HG03432 (cell line): Measurements from ENCODE around the gene COL5A1.

Experiments used
- ATAC-seq: cut with Tn5 transposase; IDR thresholded peaks from one replicate; pipeline ENCODE4 v1.9.1; 2021; ENCODE audit warnings: mild to moderate bottlenecking, moderate library complexity; ENCODE audit not compliant: unreplicated experiment

The COL5A1 gene

DNA sequence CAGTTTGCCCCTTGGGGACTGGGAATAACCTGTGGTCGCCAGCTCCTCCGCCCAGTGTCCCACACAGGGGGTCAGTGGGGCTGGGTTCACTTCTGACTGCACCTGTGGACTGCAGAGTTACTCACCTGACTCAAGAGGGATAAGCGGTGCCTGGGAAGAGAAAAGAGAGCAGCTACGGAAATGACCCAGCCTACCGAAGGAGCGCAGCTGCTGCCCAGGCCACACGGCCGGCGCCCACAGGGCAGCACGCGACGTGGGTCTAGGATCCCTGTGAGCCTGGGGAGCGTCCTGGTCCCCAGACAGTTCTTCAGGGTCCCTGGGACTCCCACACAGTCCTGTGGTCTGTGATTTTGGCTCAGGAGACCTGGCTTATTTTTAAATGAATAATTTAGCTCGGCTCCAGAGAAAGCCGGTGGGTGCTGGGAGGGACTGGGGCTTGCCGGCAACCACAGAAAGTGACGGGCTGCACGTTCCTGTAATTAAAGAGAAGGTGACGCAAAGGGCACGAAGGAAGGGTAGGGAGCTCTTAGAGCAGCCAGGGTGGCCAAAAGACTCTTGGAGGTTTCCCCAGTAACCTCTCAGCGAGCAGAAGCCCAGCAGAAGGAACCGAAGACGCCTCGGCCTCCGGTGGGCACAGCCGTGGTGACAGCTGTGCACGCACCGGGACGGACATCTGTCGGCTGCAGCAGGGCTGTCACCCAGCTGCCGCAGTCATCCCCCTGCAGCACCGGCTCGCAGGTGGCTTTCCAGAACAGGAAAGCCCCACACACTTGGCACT is 141.5 kb downstream of the COL5A1 start:
- ATAC-seq: no peak

DNA sequence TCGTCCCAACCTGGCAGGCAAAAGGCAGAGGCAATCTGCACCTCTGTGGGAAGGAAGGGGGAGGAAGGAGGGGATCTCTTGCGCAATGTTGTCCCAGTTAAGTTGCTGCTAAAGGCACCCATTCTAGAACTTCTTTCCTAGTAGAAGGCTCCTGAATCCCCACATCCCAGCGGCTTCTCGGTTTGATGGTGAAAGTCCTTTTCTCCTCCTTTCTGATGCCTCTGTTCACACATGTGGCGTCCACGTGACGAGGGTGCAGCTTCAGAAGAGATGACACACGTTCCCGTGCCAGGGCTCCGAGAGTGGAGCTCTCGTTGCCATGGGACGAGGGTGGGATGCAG is 142.1 kb downstream of the COL5A1 start:
- ATAC-seq: no peak

DNA sequence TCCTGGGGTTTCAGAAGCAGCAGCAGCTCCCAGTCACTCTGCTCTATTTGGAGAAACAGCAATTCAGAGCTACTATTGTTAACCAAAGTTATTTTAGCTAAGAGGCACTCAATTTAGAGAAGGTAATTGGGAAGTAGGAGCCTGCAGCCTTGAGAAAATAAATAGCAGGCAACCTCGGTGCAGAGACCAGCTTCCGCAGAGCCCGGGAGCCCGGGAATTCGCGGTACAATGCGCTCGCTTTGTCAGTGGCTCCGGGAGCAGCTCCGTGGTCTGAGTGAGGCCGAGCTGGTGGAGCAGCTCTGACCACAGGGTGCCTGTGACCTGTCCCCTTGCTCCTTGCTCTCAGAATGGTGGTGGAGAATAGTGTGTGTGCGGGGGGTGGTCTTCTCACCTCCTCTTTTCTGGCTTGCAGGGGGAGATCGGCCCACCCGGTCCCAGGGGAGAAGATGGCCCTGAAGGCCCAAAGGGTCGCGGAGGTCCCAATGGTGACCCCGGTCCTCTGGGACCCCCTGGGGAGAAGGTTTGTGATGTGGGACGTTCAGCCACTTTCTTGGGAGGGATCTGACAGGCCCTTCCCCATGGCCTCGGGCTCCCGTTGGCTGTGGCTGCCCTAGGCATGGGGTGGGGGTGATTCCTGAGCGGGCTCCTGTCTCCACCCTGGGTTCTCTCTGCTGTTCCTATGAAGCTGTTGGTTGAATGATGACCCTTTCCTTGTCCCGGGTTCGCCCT is 143.1 kb downstream of the COL5A1 start:
- ATAC-seq: no peak

DNA sequence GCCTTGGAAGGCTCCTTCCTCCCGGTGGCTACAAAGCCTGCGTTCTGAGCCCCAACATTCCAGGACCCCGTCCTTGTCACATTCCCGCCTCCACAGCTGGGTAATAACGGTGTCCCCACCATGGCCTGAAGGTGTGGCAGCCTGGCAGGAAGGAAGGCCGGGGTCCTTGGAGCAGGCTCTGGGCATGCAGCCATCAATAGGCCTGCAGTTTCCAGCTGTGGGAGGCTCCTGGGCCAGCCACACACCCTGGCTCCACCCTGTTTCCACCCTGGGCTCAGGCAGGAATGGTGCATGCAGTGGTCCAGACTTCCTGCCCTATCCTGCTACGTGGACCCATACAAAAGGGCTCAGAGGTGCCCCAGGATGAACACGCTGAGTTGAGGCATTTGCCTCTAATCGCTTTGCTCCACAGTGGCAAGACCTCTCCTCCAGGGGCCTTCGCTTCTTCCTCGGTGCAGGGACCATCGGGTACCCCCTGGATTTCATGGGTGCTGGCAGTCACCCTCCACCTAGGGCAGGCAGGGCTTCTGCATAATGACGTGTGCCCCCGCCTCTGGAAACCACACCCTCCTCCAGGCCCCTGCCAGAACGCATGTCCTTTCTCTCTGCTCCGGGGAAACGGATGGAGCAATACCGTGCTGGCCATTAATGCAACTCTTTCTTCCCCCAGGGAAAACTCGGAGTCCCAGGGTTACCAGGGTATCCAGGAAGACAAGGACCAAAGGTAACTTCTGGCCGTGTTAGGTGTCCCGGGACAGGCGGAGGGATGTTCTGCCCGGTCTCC is 143.9 kb downstream of the COL5A1 start:
- ATAC-seq: no peak

DNA sequence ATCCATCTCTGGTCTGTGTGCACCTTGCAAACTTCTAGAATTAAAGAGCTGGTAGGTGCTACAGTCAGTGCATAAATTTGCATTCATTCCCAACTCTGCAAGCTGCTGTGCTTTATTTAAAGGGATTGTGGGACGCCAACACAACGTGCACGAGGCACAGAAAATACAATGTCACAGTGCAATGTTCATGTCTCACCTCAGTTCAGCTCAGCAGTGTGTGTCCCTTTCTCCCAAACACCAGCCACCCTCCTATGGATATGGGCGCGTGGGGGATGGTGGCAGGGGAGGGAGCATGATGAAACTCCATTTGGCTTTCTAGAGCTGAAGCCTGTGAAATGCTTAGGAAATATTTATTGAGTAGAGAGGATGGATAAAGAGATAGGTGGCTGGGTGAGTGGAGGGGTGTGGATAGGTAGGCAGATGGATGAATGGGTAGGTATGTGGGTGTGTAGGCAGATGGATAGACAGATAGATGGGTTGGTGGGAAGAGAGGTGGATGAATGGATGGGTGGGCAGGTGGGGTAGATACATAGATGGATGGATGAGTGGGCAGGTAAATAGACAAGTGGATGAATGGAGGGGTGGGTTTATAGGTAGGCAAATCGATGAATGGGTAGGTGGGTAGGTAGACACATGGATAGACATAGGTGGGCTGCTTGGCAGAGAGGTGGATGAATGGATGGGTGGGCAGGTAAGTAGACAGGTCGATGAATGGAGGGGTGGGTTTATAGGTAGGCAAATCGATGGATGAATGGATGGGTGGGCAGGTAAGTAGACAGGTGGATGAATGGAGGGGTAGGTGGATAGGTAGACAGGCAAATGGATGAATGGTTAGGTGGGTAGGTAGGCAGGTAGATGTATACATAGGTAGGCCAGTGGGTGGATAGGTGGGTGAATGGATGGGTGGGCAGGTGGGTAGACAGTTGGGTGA is 146.3 kb downstream of the COL5A1 start:
- ATAC-seq: no peak

DNA sequence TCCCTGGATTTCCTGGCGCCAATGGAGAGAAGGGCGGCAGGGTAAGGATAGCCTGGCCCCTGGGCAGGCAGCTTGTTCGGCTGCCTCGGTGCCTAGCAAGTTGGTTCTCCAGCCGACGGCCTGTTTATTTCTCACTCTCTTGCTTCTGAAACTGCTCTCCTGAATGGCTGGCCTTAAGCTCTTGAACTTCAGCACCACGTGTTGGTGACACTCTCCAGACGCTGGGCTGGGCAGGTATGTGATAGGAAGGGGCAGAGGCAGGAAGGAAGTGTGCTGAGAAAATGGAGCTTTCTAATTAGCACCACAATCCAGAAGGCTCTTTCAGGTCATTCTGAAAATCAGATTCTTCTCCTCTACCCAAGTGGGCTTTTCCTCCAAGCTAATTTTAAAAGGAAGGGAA is 147.6 kb downstream of the COL5A1 start:
- no peak for ATAC-seq

DNA sequence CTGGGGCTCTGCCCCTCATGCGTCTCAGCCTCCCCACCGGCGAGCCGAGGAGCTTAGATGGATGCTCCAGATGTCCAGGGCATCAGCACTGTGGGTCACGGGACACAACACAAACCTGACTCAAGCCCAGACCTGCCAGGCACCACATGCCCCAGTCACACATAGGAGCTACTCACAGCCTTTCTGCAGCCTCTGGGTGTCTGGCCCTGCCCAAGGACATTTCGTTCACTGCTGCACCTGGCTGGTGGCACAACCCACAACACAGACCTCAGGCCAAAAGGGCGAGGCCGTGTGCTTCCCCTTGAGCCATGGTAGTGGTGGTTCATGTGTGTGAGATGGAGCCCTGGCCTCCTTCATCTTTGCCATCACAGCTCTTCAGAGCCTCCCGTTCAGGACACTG is 149.4 kb downstream of the COL5A1 start:
- no peak for ATAC-seq

DNA sequence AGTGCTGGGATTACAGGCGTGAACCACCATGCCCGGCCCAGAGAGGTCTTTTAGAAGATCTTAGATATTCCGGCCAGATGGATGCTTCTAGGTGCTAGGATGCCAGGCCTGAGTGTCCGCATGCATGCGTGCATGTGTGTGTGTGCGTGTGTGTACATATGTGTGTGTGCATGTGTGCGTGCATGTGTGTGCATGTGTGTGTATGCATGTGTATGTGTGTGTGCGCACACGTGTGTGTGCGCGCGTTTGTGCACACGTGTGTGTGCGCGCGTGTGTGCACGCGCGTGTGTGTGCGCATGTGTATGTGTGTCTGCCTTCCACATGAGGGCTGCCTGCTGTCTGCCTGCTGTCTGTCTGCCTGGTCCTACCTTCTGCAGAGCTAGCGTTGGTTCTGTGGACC is 151.0 kb downstream of the COL5A1 start:
- no peak for ATAC-seq

DNA sequence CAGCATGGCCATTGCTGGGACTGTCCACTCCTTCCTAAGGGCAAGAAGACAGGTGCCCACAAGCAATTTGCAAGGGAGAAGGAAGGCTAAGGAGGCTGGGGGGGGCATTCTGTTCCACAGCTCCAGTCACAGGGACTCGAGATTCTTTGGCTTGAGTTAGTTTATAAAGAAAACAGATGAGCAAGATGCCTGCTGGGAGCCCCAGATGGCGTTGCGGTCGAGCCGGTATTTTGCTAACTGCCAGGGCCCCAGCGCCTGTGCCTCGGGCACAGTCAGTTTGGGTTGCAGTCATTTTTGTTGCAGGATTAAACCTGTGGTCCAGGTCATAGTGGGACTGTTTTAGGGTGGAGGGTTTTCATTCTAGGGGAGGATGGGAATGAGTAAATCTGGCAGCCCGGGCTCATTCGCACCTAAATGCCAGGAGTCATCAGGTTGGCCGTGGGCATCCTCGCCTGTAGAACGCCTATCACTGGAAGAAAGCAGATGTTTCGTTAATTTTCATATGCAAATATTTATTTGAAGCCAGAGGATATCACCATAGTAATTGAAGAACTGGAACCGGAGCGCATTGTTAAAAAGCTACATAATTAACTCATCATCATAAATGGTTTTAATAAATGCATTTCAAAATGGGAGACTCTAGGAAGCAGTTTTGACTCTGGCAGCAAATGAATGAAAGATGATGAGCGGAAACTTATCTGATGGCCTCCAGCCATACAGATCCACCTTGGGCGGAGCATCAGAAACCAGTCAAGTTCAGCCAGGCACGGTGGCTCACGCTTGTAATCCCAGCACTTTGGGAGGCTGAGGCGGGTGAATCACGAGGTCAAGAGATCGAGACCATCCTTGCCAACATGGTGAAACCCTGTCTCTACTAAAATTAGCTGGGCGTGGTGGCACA is 151.9 kb downstream of the COL5A1 start:
- no peak for ATAC-seq

DNA sequence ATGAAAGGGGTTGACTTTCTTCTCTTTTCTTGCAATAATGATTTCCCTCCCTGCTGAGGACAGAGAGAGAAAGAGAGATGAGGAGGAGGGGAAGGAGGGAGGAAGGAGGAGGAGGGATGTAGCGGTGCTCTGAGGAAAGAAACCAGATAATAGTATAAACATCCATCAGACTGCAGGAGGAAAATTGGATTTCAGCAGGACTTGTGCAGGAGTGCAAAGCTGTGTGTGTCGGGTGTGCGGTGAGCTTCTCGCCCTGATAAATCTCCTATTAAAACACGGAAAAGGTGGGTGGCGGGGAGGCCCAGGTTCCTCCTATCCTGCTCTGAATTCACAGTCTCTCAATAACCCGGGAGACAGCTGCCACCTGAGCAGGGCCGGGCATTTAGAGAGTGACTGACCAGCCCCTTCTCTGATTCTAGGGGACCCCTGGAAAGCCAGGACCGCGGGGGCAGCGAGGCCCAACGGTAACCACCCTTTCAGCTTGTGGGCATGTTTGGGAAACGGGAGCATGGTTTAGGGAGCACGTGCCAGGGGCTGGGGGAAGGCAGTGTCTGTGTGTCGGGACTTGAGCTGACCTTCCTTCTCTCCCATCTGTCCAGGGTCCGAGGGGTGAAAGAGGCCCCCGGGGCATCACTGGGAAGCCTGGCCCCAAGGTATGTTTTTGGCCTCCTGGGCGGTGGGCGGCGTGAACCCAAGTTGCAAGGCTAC is 153.2 kb downstream of the COL5A1 start:
- ATAC-seq: no peak

DNA sequence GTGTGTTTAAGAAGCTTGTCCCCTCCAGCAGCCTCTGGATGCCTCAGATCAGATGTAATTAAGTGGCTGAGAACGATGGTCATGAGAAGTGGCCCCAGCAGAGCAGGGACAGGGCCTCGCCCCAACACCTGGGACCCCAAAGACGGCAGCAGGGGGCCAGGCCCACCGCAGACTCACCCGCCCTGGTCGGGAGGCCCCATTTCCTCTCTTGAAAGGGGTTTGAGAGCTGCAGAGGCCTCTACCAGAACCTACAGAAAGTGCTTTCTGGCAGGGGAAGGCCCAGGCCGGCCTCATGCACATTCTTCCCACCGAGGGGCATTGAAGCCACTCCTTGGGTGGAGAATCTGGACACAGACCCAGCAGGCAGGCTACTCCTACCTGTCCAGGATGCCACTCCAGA is 153.8 kb downstream of the COL5A1 start:
- no peak for ATAC-seq

DNA sequence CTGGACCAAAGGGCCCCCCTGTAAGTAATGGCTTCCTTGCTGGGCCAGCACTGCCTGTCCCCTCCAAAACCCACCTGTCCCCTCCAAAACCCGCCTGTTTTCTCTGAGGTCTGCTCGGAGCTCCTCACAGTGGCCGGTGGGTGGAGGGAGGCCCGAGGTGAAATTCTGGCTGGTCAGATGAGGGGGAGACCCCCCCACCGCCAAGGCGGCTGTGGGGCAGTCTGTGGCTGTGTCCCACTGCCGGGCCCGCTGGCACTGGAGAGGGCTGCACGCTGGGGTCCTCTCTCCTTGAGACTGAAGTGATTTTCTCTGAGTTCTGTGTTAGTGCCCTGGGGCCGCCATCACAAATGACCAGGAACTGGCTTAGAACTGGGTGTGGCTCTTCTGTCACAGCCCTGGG is 155.3 kb downstream of the COL5A1 start:
- ATAC-seq: no peak

DNA sequence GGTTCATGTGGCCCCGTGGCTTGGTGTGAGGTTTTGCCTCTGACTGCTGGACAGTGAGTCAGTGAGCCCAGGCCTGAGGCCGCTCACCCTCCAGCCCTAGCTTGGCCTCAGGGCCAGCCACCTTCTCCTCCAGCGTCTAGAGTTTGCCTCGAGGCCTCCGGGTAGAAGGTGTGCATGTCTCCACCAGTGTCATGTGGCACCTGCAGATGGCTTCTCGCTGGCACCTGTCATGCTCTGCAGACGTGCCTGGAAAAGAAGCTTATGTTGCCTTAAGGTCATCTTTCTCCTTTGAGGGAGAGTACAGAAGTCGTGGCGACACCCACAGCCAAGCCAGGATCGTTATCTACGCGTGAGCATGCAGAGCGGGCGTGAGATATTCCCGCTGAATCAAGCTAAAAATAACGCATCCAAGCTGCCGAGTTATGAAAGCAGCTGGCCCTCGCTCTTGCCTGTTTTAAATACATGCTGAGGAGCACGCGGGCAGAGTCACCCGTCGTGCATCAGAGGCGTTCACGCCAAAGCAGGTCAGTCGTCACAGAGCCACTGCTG is 159.3 kb downstream of the COL5A1 start:
- no peak for ATAC-seq

DNA sequence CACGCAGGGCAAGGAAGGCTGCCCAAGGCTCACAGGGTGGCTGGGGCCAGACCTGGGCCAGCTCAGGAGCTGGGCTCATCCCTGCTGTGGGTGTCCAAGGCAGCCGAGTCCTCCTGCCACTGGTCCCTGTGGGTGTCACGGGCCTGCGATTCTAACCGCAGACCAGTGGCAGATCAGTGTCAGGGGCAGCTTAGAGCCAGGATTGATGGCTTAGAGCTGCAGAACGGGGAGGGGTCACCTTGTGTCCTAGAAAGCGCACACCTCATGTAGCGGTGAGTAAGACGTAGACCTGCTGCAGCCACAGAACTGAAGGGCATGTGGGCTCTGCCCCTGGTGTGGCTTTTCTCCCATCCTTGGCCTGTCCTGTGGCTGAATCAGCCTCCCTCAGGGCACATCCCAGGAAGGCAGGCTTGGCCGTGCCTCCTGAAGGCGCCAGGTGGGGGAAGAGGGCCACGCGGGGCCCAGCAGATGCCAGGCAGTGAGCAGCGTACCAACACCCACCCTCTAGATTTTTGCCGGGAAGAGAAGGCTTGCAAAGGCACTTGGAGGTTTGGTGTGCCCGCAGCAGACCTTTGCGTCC is 160.7 kb downstream of the COL5A1 start:
- no peak for ATAC-seq

DNA sequence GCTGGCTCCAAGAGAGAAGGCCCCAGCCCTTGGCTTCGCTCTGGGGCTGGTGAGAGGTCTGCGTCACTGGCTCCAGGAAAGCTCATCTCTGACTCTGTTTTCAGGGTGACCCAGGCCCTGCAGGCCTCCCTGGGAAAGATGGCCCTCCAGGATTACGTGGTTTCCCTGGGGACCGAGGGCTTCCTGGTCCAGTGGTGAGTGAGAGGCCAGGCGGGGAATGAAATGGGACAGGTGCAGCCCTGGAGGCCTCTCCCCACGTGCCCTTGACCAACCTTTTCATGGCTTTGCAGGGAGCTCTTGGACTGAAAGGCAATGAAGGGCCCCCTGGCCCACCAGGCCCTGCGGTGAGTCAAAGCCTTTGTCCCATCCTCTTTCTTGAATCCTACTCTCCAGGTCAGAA is 163.3 kb downstream of the COL5A1 start:
- ATAC-seq: no peak

DNA sequence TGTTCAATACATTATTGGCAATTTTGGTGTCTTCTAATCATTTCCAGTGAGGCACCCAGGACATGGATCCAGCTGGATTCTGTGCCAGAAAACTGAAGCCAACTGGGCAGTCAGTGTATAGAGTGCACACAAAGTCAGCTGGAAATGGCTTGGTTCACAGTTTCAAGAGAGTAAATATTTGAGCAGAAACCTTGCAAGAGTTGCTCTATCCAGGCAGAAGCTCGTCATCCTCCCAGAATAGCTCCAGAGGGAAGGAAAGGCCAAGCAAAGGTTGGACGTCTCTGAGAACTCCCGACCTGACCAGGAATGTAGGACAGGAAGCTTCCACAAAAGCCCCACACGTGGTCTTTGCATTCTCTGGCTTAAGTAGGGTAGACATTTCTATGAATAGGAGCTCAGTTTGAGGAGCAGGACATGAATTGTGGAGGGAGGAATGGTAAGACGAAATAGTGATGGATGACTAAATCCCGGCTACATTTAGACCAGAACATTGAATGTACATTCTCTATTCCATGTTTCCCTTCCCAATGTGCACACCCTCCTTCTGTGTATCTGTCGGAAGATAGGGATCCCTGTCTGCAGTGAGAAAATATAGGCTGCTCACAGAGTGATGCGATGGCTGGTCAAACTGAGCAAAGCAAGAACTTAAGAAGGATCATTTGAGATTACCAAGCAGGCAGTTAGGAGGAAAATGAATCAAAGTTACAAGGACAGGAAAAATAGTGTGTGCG is 166.3 kb downstream of the COL5A1 start:
- no peak for ATAC-seq

DNA sequence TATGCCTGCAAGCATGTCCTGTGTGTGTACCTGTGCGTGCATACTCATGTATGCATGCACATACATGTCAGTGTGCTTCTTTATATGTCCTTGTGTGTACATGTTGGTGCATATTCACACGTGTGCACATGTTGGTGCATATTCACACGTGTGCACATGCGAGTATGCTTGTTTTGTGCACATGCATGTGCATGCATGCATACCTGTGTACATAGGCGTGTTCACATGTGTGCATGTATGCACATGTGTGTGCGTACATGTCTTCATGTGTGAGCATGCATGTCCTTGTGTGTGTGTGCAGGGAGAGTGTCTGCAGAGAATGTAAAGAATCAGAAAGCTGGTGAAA is 166.8 kb downstream of the COL5A1 start:
- no peak for ATAC-seq

DNA sequence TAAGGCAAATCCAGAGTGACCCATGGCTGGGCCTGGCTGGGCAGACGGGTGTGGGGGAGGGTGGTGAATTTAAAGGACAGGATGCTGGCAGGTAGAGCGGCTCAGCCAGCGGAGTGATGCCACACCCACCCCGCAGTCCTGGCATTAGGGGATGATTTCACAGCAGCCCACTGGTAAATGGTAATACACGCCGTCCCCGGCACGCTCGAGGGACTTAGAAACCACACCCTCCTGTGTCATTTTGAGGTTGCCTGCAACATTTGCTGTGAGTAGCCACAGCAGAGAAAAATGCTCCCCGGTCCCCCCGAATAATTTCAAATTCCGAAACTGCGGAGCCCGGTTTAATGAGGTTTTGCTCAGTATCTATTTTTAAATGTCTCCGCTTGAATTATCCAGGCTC is 167.7 kb downstream of the COL5A1 start:
- no peak for ATAC-seq
